PFSK-1 (cell line): ENCODE results near the gene C9orf43.

ENCODE experiments used
- SIN3A ChIP-seq: IDR thresholded peaks from 2 replicates; pipeline ENCODE4 v1.6.1; 2012; ENCODE audit warnings: mild to moderate bottlenecking, low read length, moderate library complexity, borderline replicate concordance; ENCODE audit not compliant: insufficient read depth
- TF ChIP-seq, protein P1 (sequence below), 2 experiments: IDR thresholded peaks; 2 replicates each; pipeline versions ENCODE4 v1.6.1 to v1.8.0; 2011 to 2012; ENCODE audit warnings: low read depth in 2 of 2, low read length in 2 of 2, control low read depth in 1 of 2, inconsistent platforms in 1 of 2, mild to moderate bottlenecking in 1 of 2, moderate library complexity in 1 of 2; ENCODE audit not compliant: insufficient read depth in 1 of 2

DNA sequence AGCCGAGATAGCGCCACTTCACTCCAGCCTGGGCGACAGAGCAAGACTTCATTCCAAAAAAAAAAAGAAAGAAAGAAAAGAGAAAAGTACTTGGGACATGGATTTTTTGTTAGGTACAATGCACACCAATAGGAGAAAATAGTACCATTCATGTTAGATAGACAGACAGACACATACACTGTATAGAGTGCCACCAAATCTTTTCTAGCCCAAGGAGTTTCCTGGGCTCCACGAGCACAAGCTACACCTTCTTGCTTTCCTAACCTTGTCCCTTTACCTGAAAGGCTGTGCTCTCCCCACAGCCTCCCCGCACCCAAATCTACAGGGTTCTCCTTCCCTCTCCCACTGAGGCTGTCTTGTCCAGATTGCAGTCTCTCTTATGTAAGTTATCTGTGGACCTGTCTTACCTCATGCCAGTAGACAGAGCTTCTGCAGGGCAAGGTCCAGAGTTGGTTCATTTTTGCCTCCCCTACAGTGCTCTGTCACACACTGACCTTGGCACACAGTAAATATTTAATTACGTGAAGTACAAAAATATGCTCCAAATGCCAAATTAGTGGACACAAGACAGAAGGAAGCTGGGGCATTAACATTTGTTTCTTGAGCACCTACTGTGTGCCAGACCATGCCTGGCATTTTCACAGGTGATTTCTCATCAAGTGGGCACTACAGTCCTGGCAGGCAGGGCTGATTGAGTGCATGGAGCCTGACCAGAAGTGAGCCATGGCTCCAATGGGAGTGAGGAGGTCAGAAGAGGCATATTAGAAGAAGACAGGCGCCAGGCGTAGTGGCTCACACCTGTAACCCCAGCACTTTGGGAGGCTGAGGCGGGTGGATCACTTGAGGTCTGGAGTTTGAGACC, 15.3 kb upstream of the C9orf43 start:
- TF ChIP-seq, protein P1, sequence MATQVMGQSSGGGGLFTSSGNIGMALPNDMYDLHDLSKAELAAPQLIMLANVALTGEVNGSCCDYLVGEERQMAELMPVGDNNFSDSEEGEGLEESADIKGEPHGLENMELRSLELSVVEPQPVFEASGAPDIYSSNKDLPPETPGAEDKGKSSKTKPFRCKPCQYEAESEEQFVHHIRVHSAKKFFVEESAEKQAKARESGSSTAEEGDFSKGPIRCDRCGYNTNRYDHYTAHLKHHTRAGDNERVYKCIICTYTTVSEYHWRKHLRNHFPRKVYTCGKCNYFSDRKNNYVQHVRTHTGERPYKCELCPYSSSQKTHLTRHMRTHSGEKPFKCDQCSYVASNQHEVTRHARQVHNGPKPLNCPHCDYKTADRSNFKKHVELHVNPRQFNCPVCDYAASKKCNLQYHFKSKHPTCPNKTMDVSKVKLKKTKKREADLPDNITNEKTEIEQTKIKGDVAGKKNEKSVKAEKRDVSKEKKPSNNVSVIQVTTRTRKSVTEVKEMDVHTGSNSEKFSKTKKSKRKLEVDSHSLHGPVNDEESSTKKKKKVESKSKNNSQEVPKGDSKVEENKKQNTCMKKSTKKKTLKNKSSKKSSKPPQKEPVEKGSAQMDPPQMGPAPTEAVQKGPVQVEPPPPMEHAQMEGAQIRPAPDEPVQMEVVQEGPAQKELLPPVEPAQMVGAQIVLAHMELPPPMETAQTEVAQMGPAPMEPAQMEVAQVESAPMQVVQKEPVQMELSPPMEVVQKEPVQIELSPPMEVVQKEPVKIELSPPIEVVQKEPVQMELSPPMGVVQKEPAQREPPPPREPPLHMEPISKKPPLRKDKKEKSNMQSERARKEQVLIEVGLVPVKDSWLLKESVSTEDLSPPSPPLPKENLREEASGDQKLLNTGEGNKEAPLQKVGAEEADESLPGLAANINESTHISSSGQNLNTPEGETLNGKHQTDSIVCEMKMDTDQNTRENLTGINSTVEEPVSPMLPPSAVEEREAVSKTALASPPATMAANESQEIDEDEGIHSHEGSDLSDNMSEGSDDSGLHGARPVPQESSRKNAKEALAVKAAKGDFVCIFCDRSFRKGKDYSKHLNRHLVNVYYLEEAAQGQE (IDR thresholded peaks at IDR 0.05; ENCODE audit: insufficient read depth in 1 of 2, low read depth in 2 of 2, low read length in 2 of 2), result no peak
- no peak for TF ChIP-seq SIN3A
